HG02973 (cell line): Measurements from ENCODE around the gene PIKFYVE.

Source experiments
- ATAC-seq: cut with Tn5 transposase; IDR thresholded peaks from one replicate; pipeline ENCODE4 v1.9.1; 2021; ENCODE audit warnings: moderate library complexity; ENCODE audit not compliant: unreplicated experiment

Gene PIKFYVE

GRCh38 chr2:208406474-208407451 is 140.7 kb downstream of the PIKFYVE start, which contains the start of gene PTH2R:
TSS of gene PTH2R (plus strand) at chr2:208406792. CDS start at chr2:208407044, 252 bp downstream.
- no peak for ATAC-seq

- ATAC-seq, result no peak
These were observed 141.6 kb downstream of the PIKFYVE start for GRCh38 chr2:208407667-208408066.
